ENCODE data around the gene CDK2AP2.
A peak's percentile ranks its signal among the peaks of the same experiment; 100 is the strongest.
"Not testable (repeated sequence)": the region's sequence is repeated elsewhere in the genome, so short reads cannot be mapped to it uniquely, and the experiment has no call there.

The CDK2AP2 gene

DNA sequence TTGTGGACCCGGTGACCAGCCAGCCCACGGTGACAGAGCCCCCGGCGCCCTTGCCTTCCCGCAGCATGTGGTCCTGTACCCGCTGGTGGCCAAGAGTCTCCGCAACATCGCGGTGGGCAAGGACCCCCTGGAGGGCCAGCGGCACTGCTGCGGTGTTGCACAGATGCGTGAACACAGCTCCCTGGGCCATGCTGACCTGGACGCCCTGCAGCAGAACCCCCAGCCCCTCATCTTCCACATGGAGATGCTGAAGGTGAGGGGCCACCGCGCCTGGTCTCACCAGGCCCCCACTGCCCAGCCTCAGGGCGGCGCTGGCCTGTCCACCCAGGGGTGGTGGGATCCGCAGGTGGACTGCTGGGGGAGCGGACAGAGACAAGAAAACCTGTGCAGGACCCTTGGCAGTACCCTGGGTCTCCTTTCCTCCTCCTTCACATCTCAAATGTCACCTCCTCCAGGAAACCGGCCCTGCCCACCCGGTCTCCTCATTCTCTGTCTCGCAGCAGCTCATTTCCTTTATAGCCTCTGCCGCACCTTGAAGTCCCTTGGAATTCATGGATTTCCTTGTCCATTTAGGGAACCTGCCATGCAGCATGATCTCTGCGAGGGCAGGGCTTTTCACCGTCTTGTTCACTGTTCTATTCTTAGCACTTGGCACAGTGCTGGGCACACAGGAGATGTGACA is 18.6 kb downstream of the CDK2AP2 start:
- no peak for DNase-seq

DNA sequence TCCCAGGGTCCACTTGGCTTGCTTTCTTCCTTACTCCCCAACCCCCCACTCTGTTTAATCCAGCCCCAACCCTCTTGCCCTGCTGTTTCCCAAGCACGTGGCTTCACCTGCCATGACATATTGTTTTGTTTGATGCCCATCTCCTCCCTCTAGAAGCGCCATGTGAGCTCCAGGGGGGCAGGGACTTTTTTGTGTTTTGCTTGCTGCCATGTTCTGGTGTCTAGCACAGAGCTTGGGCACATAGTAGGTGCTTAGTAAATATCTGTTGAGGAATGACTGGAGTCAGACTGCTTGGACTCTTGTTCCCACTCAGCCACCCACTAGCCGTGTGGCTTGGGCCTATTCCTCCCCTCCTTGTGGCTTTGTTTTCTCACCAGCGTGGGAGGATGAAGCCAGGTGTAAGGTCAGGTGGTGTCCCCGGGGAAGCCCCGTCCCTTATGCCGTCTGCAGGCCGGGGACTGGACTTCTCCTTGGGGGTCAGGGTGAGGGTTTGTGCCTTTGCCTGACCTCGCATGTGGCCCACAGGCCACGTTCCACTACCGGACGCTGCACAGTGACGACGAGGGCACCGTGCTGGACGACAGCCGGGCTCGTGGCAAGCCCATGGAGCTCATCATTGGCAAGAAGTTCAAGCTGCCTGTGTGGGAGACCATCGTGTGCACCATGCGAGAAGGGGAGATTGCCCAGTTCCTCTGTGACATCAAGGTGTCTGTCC is 21.3 kb downstream of the CDK2AP2 start:
- DNase-seq: no peak

DNA sequence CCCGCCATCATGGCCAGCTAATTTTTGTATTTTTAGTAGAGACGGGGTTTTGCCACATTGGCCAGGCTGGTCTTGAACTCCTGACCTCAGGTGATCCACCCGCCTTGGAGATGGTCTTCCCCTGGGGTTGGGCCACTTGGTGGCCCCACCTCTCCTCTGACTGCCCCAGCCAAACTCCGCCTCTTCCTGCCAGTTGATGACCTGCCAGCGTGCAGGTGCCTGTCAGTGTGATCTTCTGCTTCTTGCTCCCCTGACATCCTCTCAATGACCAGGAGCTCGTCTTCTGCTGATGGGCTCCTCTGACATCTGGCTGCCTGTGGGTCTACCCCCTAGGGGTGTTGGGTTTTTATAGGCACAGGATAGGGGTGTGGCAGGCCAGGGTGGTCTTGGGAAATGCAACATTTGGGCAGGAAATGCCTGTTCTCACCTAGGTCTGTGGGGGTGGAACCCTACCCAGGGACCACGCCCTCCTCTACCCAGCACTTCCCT is 22.0 kb downstream of the CDK2AP2 start:
- DNase-seq: not testable (repeated sequence)

DNA sequence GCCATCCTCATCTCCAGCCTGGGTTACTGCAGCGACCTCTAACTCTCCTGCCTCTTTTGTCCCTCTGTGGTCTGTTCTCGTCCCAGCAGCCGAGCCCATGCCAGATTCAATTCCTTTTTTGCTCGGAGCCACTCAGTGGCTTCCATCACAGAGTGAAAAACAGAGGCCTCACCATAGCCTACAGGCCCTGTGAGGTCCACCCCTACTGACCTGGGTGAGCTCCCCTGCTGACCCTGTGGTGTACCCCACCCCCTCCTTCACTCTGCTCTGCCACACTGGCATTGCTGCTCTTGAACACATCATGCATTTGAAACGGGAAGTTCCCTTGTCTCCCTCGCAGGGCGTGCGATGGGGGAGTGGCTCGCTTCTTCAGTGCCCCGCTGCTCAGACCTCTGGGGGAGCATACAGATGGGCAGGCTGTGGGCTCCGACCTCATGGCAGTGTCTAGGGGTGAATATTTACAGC is 23.1 kb downstream of the CDK2AP2 start:
- DNase-seq: peak; percentile 52

DNA sequence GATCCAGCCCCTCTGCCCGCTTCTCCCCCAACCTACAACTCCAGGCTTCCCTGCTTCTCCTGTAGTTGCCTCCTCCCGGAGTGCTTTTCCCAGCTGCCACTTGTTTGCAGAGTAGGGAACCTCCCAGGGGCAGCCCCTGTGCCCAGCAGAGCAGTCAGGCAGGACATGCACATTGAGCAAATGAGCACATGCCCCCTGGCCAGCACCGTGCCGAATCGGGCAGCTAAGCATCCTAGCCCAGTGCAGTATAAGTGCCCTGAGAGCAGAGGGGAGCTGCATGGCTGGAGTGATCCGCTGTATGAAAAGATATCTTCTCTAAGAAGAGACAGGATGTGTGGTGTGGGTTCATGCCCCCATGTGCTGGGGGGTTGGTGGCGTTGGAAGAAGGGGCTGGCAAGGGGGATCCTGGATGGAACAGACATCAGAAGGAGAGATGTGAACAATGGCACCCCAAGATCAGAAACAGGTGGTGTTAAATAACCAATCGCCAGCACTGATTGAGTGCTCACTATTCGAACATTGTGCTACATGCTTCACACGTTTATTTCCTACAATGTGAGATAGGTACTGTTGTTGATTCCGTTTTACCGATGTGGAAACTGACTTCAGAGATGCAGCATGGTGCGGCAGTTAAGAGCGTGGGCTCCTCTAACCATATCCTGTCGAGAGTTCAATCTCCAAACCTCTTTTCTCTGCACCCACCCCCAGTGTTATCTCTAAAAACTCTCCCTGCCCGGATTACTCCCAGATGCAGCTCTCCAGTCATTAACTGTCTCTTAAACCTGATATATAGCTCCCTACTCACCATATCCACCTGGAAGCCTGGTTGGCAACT is 23.9 kb downstream of the CDK2AP2 start:
- no peak for DNase-seq

DNA sequence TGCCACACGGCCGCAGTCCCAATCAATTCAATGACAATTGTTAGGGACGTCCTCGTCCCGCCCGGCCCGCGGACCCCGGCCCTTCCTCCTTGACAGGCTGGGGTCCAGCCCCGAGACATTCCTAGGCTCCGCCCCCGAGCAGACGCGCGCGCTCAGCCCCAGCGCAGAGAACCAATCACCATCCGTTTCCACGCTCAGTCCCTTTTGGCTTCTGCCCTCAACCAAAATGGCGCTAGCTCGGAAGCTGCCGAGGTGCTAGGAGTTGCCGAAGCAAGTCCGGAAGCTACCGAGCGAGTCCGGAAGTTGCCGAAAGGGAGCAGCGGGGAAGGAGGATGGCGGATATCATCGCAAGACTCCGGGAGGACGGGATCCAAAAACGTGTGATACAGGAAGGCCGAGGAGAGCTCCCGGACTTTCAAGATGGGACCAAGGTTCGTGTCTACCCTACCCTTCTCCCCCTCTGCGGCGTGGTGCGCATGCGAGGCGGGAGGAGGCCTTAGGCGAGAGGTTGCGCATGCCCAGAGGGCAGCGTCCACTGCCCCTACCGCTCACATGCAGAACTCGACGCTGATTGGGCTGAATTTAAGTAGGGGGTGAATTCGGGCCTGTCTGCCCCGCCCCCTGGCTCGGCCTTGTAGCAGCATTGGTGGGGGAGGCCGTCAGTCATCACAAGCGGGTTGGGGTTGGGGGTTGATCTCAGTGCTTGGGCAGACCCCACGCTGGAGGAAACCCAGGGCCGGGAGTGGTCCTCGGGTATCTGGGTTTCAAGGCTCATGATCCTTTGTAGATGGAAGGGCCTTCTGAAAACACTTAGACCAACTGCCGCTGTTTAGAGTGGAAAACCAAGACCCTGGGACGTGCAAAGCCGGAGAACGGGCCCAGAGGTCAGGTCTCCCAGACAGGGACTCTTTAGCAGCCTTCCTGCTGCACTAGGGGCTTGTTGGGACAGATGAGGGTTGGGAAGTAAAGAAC is 24.8 kb downstream of the CDK2AP2 start, which contains the start of gene AIP:
Gene AIP (plus strand): TSS at position 200 of the 972 bp plus-strand sequence. CDS start 133 bp downstream, at position 333.
- peak; percentile 95 for DNase-seq

DNA sequence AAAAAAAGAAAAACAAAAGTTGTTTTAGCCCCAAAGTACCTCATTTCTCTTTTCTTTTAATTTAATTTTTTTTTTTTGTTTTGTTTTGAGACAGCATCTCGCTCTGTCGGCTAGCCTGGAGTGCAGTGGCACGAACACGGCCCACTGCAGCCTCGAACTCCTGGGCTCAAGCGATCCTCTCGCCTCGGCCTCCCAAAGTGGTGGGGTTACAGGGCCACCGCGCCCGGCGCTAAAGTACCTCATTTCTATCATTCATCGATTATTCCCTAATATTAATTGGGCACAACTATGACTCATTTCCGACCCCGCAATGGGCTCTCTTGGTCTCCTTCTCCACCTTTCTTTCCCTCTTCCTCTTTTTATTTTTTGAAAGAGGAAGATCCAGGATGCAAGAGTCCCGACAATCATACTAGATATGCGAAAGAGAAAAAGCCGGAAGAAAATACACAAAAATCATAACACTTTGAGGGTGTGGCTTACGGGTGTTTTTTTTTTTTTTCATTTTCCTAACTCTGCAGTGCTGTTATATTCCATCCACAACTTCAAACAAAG is 25.6 kb downstream of the CDK2AP2 start:
- no peak for DNase-seq

DNA sequence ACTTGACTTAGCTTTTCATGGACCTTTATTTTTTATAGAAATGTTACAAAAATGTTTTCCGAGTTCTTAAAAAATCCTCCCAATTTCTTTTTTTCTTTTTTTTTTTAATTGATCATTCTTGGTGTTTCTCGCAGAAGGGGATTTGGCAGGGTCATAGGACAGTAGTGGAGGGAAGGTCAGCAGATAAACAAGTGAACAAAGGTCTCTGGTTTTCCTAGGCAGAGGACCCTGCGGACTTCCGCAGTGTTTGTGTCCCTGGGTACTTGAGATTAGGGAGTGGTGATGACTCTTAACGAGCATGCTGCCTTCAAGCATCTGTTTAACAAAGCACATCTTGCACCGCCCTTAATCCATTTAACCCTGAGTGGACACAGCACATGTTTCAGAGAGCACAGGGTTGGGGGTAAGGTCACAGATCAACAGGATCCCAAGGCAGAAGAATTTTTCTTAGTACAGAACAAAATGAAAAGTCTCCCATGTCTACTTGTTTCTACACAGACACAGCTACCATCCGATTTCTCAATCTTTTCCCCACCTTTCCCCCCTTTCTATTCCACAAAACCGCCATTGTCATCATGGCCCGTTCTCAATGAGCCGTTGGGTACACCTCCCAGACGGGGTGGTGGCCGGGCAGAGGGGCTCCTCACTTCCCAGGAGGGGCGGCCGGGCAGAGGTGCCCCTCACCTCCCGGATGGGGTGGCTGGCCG is 30.5 kb downstream of the CDK2AP2 start:
- DNase-seq: not testable (repeated sequence)

DNA sequence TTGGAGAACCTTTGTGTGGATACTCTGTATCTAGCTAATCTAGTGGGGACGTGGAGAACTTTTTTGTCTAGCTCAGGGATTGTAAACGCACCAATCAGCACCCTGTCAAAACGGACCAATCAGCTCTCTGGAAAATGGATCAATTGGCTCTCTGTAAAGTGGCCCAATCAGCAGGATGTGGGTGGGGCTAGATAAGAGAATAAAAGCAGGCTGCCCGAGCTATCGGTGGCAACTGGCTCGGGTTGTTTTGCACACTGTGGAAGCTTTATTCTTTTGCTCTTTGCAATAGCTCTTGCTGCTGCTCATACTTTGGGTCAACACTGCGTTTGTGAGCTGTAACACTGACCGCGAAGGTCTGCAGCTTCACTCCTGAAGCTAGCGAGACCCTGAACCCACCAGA is 31.3 kb downstream of the CDK2AP2 start:
- not testable (repeated sequence) for DNase-seq

DNA sequence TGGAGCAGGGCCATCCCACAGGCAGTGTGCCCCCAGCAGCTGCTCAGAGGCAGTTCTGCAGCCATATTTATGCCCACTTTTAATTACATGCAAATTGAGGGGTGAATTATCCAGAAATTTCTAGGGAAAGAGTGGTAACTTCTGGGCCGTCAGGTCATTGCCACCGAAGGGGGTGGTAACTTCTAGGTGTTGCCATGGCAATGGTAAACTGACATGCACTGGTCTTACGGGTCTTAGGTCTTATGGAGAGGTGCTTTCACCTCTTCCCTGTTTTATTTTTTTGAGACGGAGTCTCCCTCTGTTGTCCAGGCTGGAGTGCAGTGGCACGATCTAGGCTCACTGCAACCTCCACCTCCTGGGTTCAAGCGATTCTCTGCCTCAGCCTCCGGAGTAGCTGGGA is 35.1 kb downstream of the CDK2AP2 start:
- no peak for DNase-seq

DNA sequence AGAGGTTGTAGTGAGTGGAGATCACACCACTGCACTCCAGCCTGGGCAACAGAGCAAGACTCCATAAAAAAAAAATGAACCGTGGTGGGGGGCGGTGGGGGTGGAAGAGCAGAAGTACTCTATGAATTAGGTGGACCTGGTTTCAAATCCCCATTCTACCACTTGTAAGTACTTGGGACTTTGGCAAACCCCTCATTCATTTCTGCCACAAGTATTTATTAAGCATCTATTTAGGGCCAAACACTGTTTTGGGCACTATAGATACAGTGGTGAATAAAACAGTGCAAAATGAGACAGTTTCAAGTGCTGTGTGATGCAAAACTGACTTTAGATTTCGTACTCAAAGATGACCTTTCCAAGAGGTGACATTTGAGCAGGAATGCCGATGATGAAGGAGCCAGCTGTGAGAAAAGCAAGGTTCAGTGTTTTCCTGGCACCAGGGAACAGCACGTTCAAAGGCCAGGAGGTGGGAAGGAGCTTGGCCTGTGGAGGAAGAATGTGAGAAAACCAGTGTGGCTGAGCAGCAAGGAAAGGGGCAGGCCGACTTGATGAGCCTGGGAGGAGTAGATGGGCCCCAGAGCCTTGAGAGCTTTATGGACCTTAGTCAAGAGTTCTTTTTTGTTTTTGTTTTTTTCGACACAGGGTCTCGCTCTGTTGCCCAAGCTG is 37.5 kb downstream of the CDK2AP2 start:
- no peak for DNase-seq

DNA sequence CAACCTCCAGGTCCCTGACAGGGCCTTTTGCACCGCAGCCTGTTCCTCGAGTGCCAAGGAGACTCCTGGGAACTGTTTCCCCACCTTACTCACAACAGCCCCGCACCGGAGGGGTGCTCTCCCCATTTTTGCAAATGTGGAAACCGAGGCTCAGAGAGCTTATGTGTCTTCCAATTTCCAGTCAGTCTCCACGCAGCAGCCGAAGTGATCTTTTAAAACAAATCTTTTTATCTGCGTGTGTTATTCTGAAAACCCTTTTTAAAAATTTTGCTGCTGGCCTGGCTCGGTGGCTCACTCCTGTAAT is 38.5 kb downstream of the CDK2AP2 start:
- no peak for DNase-seq

DNA sequence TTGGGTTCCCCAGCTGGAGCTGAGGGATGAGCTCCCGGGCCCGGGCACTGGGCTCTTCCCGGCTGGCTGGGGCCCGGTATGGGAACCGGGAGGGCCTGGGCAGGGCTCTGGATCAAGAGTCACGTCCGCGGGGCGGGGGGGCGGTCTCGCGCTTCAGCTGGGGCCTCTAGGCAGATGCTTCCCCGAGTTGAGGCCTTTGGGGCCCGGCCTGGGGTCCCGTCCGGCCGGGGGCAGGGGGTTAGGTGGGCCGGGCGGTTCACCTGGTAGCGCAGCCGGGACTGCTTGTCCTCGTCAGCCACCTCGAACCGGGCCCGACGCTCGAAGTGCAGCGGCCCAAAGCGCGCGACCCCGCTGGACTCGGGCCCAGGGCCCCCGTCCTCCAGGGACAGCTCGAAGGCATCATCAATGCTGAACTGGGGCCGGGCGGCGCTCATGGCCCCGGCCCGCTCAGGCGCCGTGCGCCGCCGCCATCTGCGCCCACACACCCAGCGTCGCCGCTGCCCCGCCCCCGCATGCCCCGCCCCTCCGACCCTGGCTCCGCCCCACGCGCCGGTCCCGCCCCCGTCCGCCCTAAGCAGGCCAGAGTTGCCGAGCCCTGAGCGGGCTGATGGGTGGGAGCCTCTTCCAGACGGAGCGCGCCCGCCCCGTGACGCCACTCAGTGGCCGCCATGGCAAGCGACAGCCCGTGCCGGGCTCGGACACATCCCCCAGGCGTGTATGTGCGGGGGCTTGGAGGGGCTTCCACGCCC is 39.0 kb downstream of the CDK2AP2 start, which contains the start of gene TMEM134:
Gene TMEM134 (minus strand): TSS at position 493 of the 749 bp plus-strand sequence. CDS start 59 bp downstream, at position 434.
- DNase-seq: peak; percentile 94

DNA sequence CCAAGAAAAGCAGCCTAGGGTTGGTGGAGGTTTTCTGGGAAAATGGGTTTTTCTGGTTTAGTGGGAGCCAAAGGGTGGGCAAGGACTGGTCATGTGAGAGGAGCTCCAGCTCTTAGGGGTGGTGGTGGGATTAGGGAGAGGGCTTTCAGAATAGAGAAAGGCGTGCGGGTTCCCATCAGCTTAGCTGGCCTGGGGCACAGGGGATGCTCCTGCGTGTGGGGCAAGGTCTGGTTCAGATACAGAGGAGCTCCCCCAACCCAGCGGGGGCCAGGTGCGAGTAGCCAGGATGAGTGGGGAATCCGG is 39.6 kb downstream of the CDK2AP2 start:
- DNase-seq: no peak

DNA sequence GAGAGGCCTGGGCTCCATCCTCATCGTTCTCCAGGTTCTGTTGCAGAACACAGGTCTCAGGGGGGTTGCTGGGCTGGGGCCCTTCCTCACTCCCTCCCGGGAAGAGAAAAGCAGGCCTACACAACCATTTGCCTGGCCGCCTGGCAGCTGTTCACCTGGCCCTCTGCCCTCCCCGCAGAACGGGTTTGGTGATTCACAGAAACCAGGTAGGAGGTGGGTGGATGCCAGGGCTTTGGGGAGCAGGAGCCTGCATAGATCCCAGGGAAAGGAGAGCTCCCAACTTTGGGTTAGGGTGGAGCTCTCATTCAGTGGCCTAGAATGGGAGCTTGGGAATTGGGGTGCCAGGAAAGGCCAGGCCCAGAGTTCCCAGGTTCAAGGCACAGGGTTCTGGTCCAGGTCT is 39.9 kb downstream of the CDK2AP2 start:
- no peak for DNase-seq

DNA sequence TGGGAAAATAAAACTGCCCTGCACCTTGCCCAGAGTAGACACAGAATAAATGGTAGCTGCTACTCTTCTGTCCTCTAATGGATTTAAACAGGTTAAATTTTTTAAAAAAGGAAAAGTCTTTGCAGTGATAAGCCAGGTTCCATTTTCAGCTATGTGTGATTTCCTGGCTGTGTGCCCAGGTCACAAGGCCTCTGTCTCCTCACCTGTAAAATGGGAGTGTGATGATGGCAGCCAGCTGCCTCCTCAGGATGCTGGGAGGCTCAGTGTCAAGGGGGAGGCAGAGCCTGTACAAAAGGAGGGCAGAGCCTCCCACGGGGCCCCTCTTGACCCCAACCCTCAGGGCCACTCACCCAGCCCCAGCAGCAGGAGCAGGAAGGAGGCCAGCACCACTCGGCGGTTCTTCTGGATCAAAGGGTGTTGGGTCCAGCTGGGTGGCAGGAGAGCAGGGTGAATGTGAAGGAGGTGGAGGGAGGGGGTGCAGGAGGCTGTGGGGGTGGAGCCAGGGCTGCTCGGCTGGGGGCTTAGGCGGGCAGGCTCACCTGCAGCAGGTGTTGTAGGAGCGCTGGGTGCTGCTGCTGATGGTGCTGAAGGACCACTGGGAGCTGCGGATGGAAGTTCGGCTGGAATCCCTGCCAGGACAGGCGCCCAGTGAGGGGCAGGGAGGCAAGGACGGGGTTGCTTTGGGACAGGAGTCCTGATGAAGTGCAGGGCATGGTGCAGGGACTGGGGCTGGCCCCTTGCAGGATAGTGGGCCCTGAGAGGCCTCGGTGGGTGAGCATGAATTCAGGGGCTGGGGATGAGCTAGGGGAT is 40.8 kb downstream of the CDK2AP2 start:
- no peak for DNase-seq

DNA sequence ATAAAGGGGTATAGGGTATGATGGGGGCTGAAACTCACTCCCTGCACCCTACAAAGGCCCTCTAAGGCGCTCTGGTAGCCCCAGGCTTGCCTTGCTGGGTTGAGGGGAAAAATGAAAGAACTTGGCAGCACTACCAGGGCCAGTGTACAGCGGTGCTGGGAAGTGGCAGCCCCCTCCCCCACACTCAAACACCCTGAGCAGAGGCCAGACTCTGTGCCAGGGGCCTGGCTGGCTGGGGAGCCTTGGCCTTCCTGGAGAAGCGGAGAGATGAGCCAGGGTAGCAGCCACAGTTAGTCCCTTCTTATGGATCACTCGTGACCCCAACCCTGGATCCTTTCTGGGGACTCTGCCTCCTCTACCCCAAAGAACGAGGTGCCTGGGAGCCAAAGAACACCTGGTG is 41.6 kb downstream of the CDK2AP2 start:
- DNase-seq: no peak

DNA sequence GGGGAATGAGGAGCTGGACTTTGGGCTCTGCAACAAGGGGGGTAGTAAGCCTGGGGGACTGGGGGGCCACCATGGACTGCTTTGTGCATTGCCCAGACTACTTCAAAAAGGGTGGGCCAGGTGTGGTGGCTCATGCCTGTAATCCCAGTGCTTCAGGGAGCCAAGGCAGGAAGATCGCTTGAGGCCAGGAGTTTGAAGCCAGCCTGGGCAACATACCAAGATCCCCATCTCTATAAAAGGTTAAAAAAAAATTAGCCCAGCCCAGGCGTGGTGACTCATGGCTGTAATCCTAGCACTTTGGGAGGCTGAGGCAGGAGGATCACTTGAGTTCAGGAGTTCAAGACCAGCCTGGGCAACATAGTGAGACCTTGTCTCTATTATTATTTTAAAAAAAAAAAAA is 42.4 kb downstream of the CDK2AP2 start:
- not testable (repeated sequence) for DNase-seq

DNA sequence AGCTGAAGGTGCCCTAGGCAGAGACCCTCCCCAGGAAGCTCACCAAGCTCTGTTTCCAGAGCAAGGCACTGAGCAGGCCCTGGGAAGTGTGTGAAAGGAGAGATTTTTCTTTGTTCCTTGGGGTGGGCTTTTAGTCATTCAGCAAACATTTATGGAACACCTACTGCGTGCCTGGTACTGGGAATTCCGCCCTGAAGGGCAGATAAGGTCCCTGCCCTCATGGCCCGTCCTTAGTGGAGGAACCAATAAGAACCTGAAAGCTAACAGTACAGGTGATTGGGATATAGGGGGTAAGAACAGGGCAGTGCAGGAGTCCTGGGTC is 42.8 kb downstream of the CDK2AP2 start:
- no peak for DNase-seq

All from T-helper 9 cell (primary cell).